GM19351 (cell line): Measurements from ENCODE around the gene ANKRD12.
"Not testable (repeated sequence)": the region's sequence is repeated elsewhere in the genome, so short reads cannot be mapped to it uniquely, and the experiment has no call there.

Source experiments
- ATAC-seq: cut with Tn5 transposase; IDR thresholded peaks from one replicate; pipeline ENCODE4 v1.9.1; 2021; ENCODE audit warnings: mild to moderate bottlenecking, moderate library complexity; ENCODE audit not compliant: unreplicated experiment

ANKRD12 gene

GRCh38 chr18:9136315-9137155, at the start of gene ANKRD12:
ANKRD12 (plus strand) TSS chr18:9136781; CDS start chr18:9182433, 45,652 bp downstream.
- ATAC-seq, result peak; percentile 69

DNA sequence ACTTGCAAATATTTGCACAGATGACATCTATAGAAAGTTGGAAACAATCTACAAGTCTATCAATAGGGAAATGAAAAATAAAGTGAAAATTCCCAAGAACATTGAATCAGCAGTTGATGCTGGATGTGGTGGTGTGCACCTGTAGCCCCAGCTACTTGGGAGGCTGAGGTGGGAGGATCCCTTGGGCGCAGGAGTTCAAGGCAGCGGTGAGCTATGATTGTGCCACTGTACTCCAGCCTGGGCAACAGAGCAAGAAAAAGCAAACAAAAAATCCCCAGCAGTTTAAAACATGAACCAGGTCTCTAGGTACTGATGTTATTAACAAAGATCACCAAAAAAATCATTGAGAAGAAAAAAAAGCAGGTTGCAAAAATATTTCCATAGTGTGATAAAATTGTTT, 49.4 kb upstream of the ANKRD12 start:
- ATAC-seq, result no peak

DNA sequence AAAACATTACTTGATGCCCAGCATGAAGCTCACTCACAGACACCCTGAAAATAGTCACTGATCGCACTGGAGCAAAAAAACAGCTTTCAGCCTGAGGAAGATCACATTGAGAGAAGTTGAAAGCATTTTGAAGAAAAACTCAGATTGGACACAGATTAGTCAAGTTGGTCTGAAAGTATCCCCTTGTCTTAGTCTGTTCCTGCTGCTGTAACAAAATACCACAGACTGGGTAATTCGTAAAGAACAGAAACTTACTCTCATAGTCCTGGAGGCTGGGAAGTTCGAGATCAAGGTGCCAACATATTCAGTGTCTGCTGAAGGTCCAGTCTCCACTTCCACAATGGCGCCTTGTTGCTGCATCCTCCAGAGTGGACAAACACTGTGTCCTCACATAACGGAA, 48.3 kb upstream of the ANKRD12 start:
- ATAC-seq, result no peak

- not testable (repeated sequence) for ATAC-seq
Observed at GRCh38 chr18:9088727-9089126, 47.9 kb upstream of the ANKRD12 start.

DNA sequence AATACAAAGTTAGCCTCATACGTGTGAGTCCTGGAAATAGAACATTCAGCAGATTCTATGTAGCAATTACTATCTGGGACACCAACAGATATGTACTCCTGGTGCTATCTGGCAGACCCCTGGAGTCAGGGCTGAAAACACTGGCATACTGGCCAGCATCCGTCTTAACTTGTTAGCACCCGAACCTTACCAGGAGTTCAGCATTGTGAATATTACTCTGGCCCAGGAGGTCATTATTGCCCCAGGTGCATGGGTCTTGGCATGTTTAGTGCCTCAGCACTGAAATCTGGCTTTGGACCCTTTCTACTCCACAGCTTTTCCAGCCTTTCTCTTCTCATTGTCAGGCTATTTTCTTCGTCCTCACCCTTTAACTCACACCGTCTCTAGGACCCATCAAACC, 46.0 kb upstream of the ANKRD12 start:
- no peak for ATAC-seq

GRCh38 chr18:9091066-9091476, 45.5 kb upstream of the ANKRD12 start:
- no peak for ATAC-seq

- ATAC-seq, result no peak
Observed at GRCh38 chr18:9092665-9093064, 43.9 kb upstream of the ANKRD12 start.

- not testable (repeated sequence) for ATAC-seq
Observed at GRCh38 chr18:9093109-9093508, 43.5 kb upstream of the ANKRD12 start.

- ATAC-seq, result no peak
Observed at GRCh38 chr18:9094307-9095226, 42.0 kb upstream of the ANKRD12 start.

DNA sequence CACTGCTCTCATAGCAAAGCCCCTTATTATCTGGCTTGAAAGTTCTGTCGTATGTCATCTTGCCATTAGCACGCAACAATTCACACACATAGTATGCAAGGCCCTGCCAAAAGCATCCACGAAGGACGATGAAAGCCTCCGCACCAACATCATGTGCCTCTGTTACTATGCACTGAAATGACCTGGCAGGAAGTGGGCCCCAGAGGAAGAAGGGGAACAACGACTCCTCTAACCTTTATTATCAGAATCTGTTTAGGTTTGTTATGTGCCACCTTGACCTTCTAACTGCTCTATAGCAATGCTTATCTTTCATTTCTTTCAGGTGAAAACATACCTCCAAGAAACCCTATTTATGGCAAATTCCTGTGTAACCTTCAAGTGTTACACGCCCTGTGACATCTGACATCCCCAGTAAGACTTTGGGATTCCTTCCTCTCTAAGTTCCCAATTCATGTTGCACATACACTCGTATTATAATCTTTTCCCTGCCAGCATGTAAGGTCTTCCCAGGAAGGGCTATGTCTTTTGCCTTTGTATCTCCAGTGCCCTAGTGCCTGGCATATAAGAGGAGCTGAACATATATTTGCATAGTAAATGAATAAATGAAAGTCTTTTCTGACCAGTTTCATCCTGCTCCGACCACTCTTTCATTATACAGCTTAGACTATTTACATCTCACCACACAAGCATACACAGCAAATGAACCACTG, 41.1 kb upstream of the ANKRD12 start:
- ATAC-seq, result peak; percentile 83

DNA sequence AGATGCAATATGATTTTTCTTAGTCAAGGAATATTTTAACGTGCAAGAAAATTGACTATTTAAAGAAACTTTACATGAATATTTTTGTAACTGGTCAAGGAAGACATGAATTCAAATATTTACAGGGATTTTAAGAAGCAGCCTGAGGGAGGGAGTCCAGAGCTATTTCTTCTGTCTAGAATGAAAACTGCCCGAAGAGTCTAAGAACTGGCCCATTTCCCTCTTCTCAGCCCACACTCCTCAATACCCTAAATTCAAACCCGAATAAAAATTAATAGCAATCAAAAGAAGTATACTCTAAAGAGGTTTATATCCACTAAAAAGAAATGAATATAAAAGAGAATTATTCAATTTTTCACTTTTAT, 40.6 kb upstream of the ANKRD12 start:
- ATAC-seq, result peak; percentile 21

DNA sequence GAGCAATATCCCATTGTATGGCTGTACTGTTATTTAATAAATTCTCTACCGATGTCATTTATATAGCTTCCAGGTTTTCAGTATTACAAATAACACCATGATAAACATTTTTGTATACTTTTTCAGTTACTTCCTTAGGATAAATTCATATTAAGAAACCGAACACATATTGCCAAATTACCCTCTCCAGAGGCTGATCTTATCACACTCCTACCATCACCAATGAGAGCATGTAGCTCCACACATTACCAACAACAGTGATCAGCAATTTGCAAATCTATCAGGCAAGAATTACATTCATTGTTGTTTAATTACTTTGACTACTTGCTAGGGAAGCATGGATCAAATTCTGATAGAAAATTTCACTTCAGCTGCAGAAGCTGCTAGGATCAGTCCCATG, 39.9 kb upstream of the ANKRD12 start:
- ATAC-seq, result no peak

DNA sequence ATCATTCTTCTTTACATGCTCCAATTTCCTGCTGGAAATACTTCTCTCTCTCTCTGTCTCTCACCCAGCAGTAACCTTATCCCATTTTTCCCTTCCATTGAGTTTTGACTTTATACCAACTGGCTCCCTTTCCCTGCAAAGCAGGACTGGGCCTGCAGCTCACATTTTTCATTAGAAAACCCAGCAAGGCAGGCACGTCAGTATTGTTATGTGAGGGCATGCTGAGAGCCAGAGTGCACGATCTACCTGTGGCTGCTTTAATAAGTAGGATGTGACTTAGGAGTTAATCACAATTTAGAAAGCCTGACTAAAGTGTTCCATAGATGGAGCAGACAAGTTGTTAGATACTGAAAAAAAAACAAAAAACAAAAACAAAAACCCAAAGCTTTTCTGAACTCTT, 39.2 kb upstream of the ANKRD12 start:
- no peak for ATAC-seq

DNA sequence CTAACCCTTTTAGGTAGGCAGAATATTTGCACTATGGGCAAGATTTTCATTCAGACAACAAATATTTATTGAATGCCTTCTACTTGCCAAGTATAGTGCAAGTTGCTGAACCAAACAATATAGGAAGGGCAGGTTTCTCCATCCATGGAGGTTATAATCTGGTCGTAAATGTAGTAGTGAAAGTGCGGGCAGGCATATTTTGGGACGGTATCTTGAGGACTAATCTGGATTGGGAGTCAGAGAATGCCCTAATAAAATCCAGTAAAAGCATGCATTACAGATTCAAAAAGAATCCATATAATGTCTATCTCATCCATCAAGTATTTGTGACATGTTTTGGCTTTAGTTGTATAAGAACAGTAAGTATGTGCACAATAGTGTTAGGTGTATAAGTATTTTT, 35.8 kb upstream of the ANKRD12 start:
- no peak for ATAC-seq

- ATAC-seq, result peak; percentile 23
Observed at GRCh38 chr18:9101730-9102507, 34.7 kb upstream of the ANKRD12 start.

DNA sequence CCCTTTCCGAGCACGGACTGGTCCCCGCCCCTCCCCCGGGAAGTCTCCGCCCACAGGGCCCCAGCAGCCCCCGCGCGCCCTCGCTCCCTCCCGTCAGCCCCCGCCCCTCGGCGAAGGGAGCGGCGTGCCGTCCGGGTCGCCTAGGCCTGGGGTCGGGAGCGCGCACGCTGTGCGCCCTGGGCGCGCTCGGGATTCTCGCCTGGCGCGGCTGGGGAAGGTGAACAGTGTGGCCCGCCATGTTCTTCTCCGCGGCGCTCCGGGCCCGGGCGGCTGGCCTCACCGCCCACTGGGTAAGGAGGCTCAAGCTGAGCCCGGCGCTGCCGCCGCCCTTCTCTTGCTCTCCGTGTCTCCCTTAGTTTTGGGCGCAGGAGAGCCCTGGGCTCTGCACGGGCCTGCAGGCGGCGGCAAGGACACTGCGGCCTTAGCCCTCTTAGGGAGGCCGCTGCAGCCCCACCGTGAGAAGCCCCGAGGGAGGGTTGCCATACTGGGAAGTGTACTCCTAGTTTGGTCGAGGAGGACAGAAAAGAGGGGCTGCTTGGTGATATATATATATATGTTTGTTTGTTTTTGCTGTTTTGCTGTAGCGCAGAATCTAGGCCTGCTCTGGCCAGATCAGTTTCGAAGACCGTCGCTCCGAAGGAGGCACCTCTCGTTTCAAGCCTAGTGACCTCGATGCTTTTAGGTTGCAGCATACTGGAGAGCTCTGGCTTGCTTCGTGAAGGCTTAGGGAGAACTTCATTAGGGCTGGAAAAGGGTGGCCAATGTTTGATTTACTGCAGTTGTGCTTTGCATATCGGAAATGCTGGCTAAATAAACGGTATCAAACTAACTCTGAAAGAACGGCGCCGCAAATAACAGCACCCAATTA, 33.8 kb upstream of the ANKRD12 start, which contains the start of gene NDUFV2:
NDUFV2 (plus strand) TSS at position 192 of the 868 bp plus-strand sequence; CDS start at position 237, 45 bp downstream.
- peak; percentile 90 for ATAC-seq

DNA sequence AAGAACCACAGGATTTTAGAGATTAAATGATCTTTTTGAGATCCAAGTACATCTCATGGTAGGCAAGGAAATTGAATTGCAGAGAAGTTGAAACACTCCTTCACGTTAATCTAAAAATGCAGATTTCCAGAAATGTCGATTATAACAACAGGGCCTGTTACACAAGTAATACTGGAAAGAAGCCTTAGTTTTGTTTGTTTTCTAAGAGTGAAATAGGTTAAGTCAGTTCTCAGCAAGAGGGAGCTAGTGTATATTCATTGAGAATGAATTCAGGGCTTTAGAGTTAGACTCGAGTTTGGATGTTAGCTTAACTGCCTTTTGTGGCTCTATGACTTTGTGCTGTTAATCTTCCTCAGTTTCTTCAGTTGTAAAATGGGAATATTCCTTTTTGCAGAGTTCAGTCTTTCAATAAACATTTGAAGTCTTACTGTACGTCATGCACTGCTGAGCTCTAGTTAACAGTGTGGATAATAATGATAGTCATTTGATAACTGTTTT, 33.2 kb upstream of the ANKRD12 start:
- no peak for ATAC-seq

GRCh38 chr18:9104244-9104901, 32.2 kb upstream of the ANKRD12 start:
- no peak for ATAC-seq

GRCh38 chr18:9105420-9105819, 31.2 kb upstream of the ANKRD12 start:
- ATAC-seq, result no peak
